Astrocyte (in vitro differentiated cells and primary cell): Measurements from ENCODE around the gene ZNF541. TPM values are rescaled to one million over a fixed set of nuclear protein-coding genes. Genes with fewer than 3 reads are reported as not detected.

Experiments used
- DNase-seq: peaks from one replicate; pipeline ENCODE4 v3.0.0-alpha.2; 2010; ENCODE audit warnings: low read depth
- FAIRE-seq: peaks from 2 replicates; lab custom pipeline; 2011; peaks lifted over from hg19 to GRCh38; lab: Jason Lieb, UNC
- H2AFZ ChIP-seq: 2 replicates; pipeline ENCODE4 v1.6.0; 2012; ENCODE audit warnings: low read depth, low read length, inconsistent platforms
- H3K27ac ChIP-seq: 2 replicates; pipeline ENCODE4 v1.5.1; 2011; ENCODE audit warnings: low read depth, low read length, inconsistent platforms
- H3K27me3 ChIP-seq: 2 replicates; pipeline ENCODE4 v1.6.0; 2011; ENCODE audit warnings: low read length, inconsistent platforms; ENCODE audit not compliant: insufficient read depth
- H3K36me3 ChIP-seq: 2 replicates; pipeline ENCODE4 v1.5.1; 2011; ENCODE audit warnings: low read length, inconsistent platforms; ENCODE audit not compliant: insufficient read depth
- H3K4me1 ChIP-seq: 2 replicates; pipeline ENCODE4 v1.5.1; 2011; ENCODE audit warnings: low read length, inconsistent platforms; ENCODE audit not compliant: insufficient read depth
- H3K4me2 ChIP-seq: 2 replicates; pipeline ENCODE4 v1.6.0; 2012; ENCODE audit warnings: low read length, inconsistent platforms
- H3K4me3 ChIP-seq: 2 replicates; pipeline ENCODE4 v1.5.1; 2011; ENCODE audit warnings: low read depth, mild to moderate bottlenecking, low read length, inconsistent platforms; ENCODE audit not compliant: insufficient read depth
- H3K79me2 ChIP-seq: 2 replicates; pipeline ENCODE4 v1.6.0; 2012; ENCODE audit warnings: mild to moderate bottlenecking, low read length, inconsistent platforms; ENCODE audit not compliant: insufficient read depth
- H3K9ac ChIP-seq: 2 replicates; pipeline ENCODE4 v1.6.0; 2012; ENCODE audit warnings: mild to moderate bottlenecking, low read length, inconsistent platforms
- H3K9me3 ChIP-seq: 2 replicates; pipeline ENCODE4 v1.5.1; 2012; ENCODE audit warnings: low read depth, mild to moderate bottlenecking, low read length, inconsistent platforms; ENCODE audit not compliant: insufficient read depth
- H4K20me1 ChIP-seq: 2 replicates; pipeline ENCODE4 v1.6.0; 2012; ENCODE audit warnings: low read length, inconsistent platforms; ENCODE audit not compliant: insufficient read depth
- H3K27ac Mint-ChIP-seq: one replicate; pipeline ENCODE4 v1.8.0; 2021; ENCODE audit warnings: mild to moderate bottlenecking, mixed read lengths; ENCODE audit not compliant: unreplicated experiment
- H3K27me3 Mint-ChIP-seq: one replicate; pipeline ENCODE4 v1.8.0; 2021; ENCODE audit warnings: low read depth, mixed read lengths; ENCODE audit not compliant: unreplicated experiment
- H3K36me3 Mint-ChIP-seq: one replicate; pipeline ENCODE4 v1.8.0; 2021; ENCODE audit warnings: low read depth, mixed read lengths; ENCODE audit not compliant: unreplicated experiment
- H3K4me1 Mint-ChIP-seq: one replicate; pipeline ENCODE4 v1.8.0; 2021; ENCODE audit warnings: low read depth, mixed read lengths; ENCODE audit not compliant: unreplicated experiment
- H3K4me3 Mint-ChIP-seq: one replicate; pipeline ENCODE4 v1.8.0; 2021; ENCODE audit warnings: mild to moderate bottlenecking, moderate library complexity, mixed read lengths; ENCODE audit not compliant: unreplicated experiment
- H3K9me3 Mint-ChIP-seq: one replicate; pipeline ENCODE4 v1.8.0; 2021; ENCODE audit warnings: mild to moderate bottlenecking, mixed read lengths; ENCODE audit not compliant: unreplicated experiment
- EZH2 ChIP-seq: IDR thresholded peaks from 2 replicates; pipeline ENCODE4 v1.6.1; 2012; ENCODE audit warnings: mild to moderate bottlenecking, low read length, inconsistent platforms; ENCODE audit not compliant: insufficient read depth
- total RNA-seq: library from RNA; stranded (reverse); gene quantifications from 2 replicates; pipeline ENCODE4 v1.2.1, GENCODE V29; 2021
- TF ChIP-seq, protein P1 (sequence below): IDR thresholded peaks from 2 replicates; pipeline ENCODE4 v1.5.1; 2011; ENCODE audit warnings: low read depth, mild to moderate bottlenecking, inconsistent platforms, low read length, moderate library complexity; ENCODE audit not compliant: insufficient read depth

ZNF541 gene
- total RNA-seq, 1 donor from 2014 or later = not detected

- H3K79me2 ChIP-seq = no peaks in the 10 kb centered on the region
- FAIRE-seq = no peak
Observed at GRCh38 chr19:47540748-47541147, 32.2 kb downstream of the ZNF541 start.

DNA sequence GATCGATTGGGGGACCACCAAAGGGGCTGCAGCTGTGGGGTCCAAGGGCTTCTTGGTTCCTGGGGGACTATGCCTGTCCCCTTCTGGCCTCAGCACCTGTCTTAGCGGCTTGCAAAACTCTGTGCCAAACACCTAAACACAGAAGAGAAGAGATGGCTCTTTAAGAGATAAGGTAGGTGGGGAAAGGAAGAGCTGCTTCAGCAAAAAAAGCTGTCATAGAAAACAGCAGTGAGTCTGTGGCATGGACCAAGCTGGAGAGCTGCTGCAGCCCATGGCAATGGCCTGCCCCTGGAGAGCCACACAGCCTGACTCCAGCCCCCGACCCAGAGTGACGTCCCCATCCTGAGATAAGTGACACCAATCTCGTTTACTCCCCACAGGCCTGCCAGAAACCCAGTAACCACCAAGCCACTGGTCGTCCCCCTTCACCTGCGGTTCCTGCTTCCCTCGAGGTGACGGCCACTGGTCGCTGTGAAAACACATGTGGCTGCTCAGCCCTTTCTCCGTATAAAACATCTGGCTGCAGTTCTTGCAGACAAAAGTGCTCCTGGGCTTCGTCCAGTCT, 33.1 kb downstream of the ZNF541 start:
- Mint-ChIP-seq H3K4me3 (no peak overlapping the region), H3K4me1 (peaks cover 6% of the 10 kb centered on the region), H3K27me3 (peaks cover 19% of the 10 kb centered on the region), H3K9me3 (peaks cover 3% of the 10 kb centered on the region), H3K36me3 (peaks cover 2% of the 10 kb centered on the region), H3K27ac (no peak overlapping the region)
- H3K27me3 ChIP-seq = peaks cover 2% of the 10 kb centered on the region
- FAIRE-seq (no peak), DNase-seq (no peak)
- H3K27ac ChIP-seq = no peak overlapping the region
- no peak for TF ChIP-seq EZH2
- TF ChIP-seq, protein P1, sequence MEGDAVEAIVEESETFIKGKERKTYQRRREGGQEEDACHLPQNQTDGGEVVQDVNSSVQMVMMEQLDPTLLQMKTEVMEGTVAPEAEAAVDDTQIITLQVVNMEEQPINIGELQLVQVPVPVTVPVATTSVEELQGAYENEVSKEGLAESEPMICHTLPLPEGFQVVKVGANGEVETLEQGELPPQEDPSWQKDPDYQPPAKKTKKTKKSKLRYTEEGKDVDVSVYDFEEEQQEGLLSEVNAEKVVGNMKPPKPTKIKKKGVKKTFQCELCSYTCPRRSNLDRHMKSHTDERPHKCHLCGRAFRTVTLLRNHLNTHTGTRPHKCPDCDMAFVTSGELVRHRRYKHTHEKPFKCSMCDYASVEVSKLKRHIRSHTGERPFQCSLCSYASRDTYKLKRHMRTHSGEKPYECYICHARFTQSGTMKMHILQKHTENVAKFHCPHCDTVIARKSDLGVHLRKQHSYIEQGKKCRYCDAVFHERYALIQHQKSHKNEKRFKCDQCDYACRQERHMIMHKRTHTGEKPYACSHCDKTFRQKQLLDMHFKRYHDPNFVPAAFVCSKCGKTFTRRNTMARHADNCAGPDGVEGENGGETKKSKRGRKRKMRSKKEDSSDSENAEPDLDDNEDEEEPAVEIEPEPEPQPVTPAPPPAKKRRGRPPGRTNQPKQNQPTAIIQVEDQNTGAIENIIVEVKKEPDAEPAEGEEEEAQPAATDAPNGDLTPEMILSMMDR = no peak
- no peak overlapping the region for H2AFZ ChIP-seq
- H3K4me3 ChIP-seq = no peak overlapping the region
- H4K20me1 ChIP-seq = no peaks in the 10 kb centered on the region
- H3K4me1 ChIP-seq = no peaks in the 10 kb centered on the region
- no peaks in the 10 kb centered on the region for H3K79me2 ChIP-seq
- no peak overlapping the region for H3K4me2 ChIP-seq
- H3K36me3 ChIP-seq = no peaks in the 10 kb centered on the region
- H3K9me3 ChIP-seq = no peaks in the 10 kb centered on the region
- H3K9ac ChIP-seq = no peak overlapping the region

More at GRCh38 chr19:47540748-47541147, 32.2 kb downstream of the ZNF541 start:
- Mint-ChIP-seq H3K36me3 (peaks cover 2% of the 10 kb centered on the region), H3K9me3 (no peaks in the 10 kb centered on the region), H3K4me1 (peaks cover 6% of the 10 kb centered on the region), H3K27me3 (peaks cover 19% of the 10 kb centered on the region), H3K4me3 (no peak overlapping the region), H3K27ac (no peak overlapping the region)
- no peak overlapping the region for H3K4me2 ChIP-seq
- H3K4me3 ChIP-seq = no peak overlapping the region
- H2AFZ ChIP-seq = no peak overlapping the region
- no peaks in the 10 kb centered on the region for H3K36me3 ChIP-seq
- no peaks in the 10 kb centered on the region for H4K20me1 ChIP-seq
- no peaks in the 10 kb centered on the region for H3K4me1 ChIP-seq
- peak; percentile 12 for DNase-seq
- peaks cover 9% of the 10 kb centered on the region for H3K27me3 ChIP-seq
- no peak overlapping the region for H3K9ac ChIP-seq
- no peak overlapping the region for H3K27ac ChIP-seq
- no peaks in the 10 kb centered on the region for H3K9me3 ChIP-seq
- no peak for TF ChIP-seq EZH2
- TF ChIP-seq, protein P1 = peak; percentile 21

- Mint-ChIP-seq H3K27me3 (peaks cover 19% of the 10 kb centered on the region), H3K4me3 (peak overlapping the region; percentile 50), H3K4me1 (peaks cover 6% of the 10 kb centered on the region), H3K27ac (no peak overlapping the region), H3K9me3 (peaks cover 3% of the 10 kb centered on the region), H3K36me3 (peaks cover 2% of the 10 kb centered on the region)
- Histone ChIP-seq H4K20me1 (no peaks in the 10 kb centered on the region), H3K9ac (no peak overlapping the region), H3K4me3 (no peak overlapping the region), H3K79me2 (no peaks in the 10 kb centered on the region), H2AFZ (no peak overlapping the region), H3K9me3 (no peaks in the 10 kb centered on the region), H3K27me3 (peaks cover 2% of the 10 kb centered on the region), H3K4me2 (no peak overlapping the region), H3K36me3 (no peaks in the 10 kb centered on the region), H3K27ac (no peak overlapping the region), H3K4me1 (no peaks in the 10 kb centered on the region)
- FAIRE-seq = no peak
- no peak for DNase-seq
- TF ChIP-seq, protein P1 = no peak
- TF ChIP-seq EZH2 = no peak
Observed at GRCh38 chr19:47538812-47539211, 34.1 kb downstream of the ZNF541 start.
